NCI-H526 treated with DMSO at 0.1 percent for 48 hours (cell line): Measurements from ENCODE around the gene KCNG1.
A peak's percentile ranks its signal among the peaks of the same experiment; 100 is the strongest.
"Not testable (repeated sequence)": the region's sequence is repeated elsewhere in the genome, so short reads cannot be mapped to it uniquely, and the experiment has no call there.

Experiments
- DNase-seq: peaks from one replicate; lab custom pipeline; 2025; lab: John Stamatoyannopoulos, UW

Gene KCNG1

GRCh38 chr20:50982363-50982762 lies 40.5 kb downstream of the KCNG1 start:
- DNase-seq, result no peak

DNA sequence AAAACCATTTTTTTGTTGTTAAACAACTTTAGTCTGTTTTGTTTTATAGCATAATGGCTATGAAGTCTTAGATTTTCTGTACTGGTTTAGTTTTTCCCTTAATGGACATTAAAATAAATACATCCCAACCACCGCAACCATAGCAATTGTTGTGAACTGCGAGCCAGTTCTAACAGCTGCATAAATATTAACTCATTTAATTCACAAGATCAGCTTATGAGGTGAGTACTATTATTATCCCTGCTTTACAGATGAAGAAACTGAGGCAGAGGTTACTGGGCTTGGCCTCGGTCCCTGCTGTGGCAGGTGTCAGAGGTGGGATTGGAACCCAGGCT lies 41.2 kb downstream of the KCNG1 start:
- DNase-seq, result no peak

GRCh38 chr20:50980851-50981713 lies 41.8 kb downstream of the KCNG1 start:
- DNase-seq, result peak; percentile 55

- DNase-seq, result no peak
Measured at GRCh38 chr20:50980071-50980681, 42.7 kb downstream of the KCNG1 start.

DNA sequence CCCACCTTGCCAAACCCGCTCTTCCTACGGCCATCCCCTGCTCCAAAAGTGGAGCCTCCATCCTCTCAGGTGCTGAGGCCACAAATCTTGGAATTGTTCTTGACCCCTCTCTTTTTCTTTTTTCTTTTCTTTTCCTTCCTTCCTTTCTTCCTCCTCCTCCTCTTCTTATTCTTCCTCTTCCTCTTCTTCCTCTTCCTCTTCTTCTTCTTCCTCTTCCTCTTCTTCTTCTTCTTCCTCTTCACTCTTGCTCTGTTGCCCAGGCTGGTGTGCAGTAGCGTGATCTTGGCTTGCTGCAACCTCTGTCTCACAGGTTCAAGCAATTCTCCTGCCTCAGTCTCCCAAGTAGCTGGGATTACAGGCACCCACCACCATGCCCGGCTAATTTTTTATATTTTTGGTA lies 44.4 kb downstream of the KCNG1 start:
- not testable (repeated sequence) for DNase-seq

GRCh38 chr20:50977066-50978021 lies 45.6 kb downstream of the KCNG1 start:
- DNase-seq, result no peak

DNA sequence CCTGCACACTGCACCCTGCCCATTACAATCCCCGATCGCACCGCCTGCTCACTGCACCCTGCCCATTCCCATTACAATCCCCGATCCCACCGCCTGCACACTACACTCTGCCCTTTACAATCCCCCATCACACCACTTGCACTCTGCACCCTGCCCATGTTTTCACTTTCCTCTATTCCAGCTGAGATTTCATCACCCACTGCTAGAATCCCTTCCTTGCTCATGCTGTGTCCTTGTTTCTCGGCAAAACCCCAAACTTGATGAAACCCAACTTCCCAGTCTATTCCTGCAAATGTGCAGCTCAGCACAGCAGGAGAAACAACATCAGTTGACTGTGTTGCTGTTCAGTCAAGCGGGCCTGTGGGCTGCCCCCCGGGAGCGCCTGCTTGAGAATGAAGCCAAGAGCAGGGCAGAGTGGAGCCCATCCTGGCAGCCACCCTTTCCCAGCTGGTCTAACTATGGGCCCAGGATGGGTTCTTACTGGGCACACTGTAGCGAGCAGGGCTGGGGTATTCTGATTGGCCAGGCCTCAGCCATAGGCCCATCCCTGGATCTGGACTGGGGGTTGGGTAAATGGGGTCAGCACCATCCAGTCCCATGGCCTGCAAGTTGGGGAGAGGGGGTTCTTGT lies 47.1 kb downstream of the KCNG1 start:
- DNase-seq, result no peak

GRCh38 chr20:50969912-50970311 lies 53.0 kb downstream of the KCNG1 start:
- no peak for DNase-seq

- DNase-seq, result no peak
Measured at GRCh38 chr20:50969435-50969834, 53.5 kb downstream of the KCNG1 start.

DNA sequence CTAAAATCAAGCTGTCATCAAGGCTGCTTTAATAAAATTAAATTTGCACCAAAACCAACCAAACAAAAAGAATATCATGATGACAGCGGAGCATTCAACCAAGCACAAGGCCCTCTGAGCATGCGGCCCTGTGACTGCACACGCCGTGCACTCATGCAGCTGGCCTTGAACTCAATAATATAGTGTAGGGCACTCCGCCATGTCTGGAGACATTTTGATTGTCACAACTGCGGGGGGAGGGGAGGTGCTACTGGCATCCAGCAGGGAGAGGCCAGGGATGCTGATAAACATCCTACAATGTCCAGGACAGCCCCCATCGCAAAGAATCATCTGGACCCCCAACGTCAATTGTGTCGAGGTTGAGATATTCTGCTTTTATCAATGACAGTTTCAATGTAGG lies 54.6 kb downstream of the KCNG1 start:
- DNase-seq, result no peak

DNA sequence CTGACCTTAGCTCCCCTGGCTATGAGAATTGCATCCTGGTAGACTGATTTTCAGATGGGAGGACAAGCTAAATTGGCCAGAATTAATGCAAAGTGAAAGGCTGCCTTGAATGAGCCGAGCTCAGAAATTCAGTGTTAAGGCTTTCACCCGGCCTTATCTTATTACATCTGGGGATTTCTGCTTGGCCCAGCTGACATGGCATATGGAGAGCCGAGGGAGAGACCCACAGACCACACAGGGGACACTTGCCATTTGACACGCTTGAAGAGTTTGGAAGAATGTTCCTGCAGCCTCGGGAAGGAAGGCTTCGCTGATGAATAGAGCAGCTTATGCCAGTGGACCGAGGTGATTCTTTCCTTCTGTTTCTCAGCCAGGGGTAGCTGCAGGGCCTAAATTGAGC lies 55.3 kb downstream of the KCNG1 start:
- no peak for DNase-seq

GRCh38 chr20:50959543-50960126 lies 63.3 kb downstream of the KCNG1 start:
- DNase-seq, result no peak

DNA sequence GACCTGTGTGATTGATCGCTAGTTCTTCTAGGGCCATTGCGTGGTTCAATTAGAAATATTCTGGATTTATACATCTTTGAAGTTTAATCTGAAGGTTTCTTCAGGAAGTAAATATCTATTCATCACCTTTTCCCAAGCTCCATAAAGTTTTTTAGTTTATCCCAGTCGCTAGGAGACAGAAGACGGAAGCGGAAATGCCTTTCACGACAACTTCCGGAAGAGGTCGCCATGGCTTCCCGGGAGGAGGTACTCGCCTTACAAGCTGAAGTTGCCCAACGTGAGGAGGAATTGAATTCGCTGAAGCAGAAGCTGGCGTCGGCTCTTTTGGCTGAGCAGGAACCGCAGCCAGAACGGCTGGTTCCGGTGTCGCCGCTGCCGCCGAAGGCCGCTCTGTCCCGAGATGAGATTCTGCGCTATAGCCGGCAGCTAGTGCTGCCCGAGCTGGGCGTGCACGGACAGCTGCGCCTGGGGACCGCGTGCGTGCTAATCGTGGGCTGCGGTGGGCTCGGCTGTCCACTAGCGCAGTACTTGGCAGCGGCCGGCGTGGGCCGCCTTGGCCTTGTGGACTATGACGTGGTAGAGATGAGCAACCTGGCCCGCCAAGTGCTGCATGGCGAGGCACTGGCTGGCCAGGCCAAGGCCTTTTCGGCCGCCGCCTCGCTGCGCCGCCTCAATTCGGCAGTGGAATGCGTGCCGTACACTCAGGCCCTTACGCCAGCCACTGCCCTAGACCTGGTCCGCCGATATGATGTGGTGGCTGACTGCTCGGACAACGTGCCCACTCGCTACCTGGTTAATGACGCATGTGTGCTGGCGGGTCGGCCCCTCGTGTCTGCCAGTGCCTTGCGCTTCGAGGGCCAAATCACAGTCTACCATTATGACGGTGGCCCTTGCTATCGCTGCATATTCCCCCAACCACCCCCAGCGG lies 64.0 kb downstream of the KCNG1 start, which contains the start of gene MOCS3:
MOCS3 (plus strand) TSS at position 204 of the 928 bp plus-strand sequence; CDS start at position 229, 25 bp downstream.
- peak; percentile 94 for DNase-seq

DNA sequence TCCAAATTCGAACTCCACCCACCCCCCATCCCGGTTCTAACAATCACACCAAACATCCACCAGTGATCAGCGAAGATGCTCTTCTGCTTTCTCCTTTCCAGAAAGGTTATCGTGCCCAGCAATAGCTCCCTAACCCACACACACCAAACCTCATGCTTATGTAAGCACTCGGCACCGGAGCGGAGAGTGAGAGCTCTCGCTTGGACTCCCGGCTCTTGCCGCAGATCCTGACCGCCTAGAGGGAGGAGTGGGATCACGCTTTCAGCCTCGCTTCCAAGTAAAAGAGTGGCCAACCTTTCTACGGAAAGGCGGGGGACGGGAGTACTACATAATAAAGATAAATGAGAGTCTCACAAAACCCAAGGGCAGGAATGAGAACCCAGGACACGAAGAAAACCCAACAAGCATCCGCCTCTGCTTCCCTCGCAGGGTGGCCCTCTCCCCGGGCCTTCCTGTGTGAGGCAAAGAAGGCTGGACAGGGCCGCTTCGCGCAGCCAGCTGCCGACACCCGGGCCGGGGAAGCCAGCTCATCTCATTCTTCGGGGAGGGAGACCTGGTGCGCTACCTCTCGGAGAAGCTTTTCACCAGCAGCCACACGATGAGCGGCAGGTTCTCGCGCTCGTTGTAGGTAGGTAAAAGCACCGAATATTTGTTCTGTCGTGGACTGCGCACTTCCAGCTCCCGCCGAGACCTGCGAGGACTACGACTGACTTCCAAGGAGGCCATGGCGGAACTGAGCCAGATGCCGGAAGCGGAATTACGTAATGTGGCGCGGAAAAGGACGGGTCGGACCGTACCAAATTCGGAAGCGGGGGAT lies 64.9 kb downstream of the KCNG1 start, which contains the start of gene DPM1:
DPM1 (minus strand) TSS at position 735 of the 817 bp plus-strand sequence; CDS start at position 726, 9 bp downstream.
- no peak for DNase-seq

DNA sequence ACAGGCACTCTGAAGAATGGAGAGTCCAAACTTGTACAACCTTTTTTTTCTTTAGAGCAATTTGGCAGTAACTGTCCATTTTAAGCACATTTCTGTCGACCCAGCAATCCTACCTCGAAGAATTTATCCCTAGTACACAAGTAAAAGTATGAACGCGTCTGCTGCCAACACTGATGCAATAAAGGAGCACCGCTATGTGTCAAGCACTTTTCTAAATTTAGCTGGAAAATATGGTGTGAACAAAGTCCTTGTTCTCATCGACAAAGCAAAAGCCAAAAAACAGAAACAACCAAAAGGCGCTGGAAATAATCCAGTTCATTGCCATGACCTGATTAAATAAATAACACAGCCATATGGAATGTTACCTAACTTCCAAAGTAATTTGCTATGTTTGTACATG lies 65.6 kb downstream of the KCNG1 start:
- DNase-seq, result no peak

- no peak for DNase-seq
Measured at GRCh38 chr20:50953821-50954220, 69.1 kb downstream of the KCNG1 start.
